Measurements from ENCODE around the gene HLCS.
"Not testable (repeated sequence)": the region's sequence is repeated elsewhere in the genome, so short reads cannot be mapped to it uniquely, and the experiment has no call there.

HLCS gene

DNA sequence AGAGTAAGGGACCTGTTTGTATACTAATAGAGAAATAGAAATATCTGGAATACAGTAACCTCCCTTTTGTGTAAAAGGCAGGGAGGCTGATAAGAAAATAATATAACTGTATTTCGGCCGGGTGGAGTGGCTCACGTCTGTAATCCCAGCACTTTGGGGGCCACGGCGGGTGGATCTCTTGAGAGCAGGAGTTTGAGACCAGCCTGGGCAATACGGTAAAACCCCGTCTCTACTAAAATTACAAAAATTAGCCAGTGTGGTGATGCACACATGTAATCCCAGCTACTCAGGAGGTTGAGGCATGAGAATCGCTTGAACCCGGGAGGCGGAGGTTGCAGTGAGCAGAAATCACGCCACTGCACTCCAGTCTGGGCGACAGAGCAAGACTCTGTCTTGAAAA is 28.8 kb upstream of the HLCS start:
- H3K27me3 ChIP-seq (ENCODE audit: control insufficient read depth in 1 of 2, insufficient read depth in 2 of 2, low read length in 2 of 2); H3K27ac ChIP-seq (ENCODE audit: low read depth, low read length); H3K9ac ChIP-seq (ENCODE audit: low read length); H3K36me3 ChIP-seq (ENCODE audit: insufficient read depth, low read length); H3K4me1 ChIP-seq (ENCODE audit: insufficient read depth, low read length); H3K4me3 ChIP-seq (ENCODE audit: low read depth in 1 of 2, low read length in 2 of 2); H3K9me3 ChIP-seq (ENCODE audit: low read length): not testable (repeated sequence)

DNA sequence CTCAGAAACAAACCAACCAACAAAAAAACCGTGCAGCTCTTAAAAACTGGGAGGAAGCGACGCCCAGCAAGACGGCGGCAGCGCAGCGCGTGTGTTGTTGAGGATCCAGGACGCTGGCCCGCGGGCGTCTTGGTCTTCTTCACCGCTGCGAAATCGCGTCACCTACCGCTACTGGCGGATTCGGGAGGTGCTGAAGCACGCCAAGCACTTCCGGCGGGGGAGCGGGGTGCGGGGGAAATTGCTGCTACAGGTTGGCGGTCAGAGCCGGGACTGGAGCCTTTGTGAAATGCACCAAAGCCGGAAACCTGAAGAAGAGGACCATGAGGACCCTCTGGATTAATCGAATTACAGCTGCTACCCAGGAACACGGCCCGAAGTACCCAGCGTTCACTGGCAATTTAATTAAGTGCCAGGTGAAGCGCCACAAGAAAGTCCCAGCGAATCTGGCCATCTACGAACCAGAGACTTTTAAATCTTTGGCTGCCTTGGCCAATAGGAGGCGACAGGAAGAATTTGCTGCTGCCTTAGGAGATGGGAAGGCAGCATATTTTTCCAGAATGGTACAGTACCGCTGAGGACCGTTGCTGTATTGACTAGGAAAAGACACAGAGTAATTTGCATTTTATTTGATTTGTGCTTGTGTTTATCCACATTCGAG is 28.2 kb upstream of the HLCS start:
- Histone ChIP-seq H3K4me3 (ENCODE audit: low read depth in 1 of 2, low read length in 2 of 2) (no peak overlapping the region), H3K36me3 (ENCODE audit: insufficient read depth, low read length) (no peaks in the 10 kb centered on the region), H3K9me3 (ENCODE audit: low read length) (no peaks in the 10 kb centered on the region), H3K9ac (ENCODE audit: low read length) (no peak overlapping the region), H3K27me3 (ENCODE audit: control insufficient read depth in 1 of 2, insufficient read depth in 2 of 2, low read length in 2 of 2) (peaks cover 0 to 4% of the 10 kb centered on the region in 2 donors), H3K27ac (ENCODE audit: low read depth, low read length) (no peak overlapping the region), H3K4me1 (ENCODE audit: insufficient read depth, low read length) (no peaks in the 10 kb centered on the region)

DNA sequence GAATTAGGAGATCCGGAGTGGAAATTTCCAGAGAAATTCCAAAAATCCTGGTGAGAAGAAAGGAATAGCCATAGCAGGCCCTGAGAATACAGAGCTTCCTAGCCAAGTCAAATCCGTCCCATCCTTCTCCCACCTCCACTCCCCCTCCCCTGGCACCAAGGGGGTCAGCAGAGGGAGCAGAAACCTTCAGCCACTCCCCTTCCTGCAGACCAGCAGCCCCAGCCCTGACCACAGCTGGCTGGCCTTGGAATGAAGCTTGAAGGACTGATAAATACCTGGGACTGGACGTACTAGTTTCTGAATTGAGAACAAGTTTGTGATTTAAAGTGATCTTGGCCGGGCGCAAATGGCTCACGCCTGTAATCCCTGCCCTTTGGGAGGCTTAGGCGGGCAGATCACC is 26.2 kb upstream of the HLCS start:
- H3K4me1 ChIP-seq (ENCODE audit: insufficient read depth, low read length), result no peaks in the 10 kb centered on the region
- H3K27me3 ChIP-seq (ENCODE audit: control insufficient read depth in 1 of 2, insufficient read depth in 2 of 2, low read length in 2 of 2), result peaks cover 0 to 4% of the 10 kb centered on the region in 2 donors
- no peaks in the 10 kb centered on the region for H3K36me3 ChIP-seq (ENCODE audit: insufficient read depth, low read length)
- H3K9me3 ChIP-seq (ENCODE audit: low read length), result no peaks in the 10 kb centered on the region
- H3K27ac ChIP-seq (ENCODE audit: low read depth, low read length), result no peak overlapping the region
- no peak overlapping the region for H3K4me3 ChIP-seq (ENCODE audit: low read depth in 1 of 2, low read length in 2 of 2)
- no peak overlapping the region for H3K9ac ChIP-seq (ENCODE audit: low read length)

DNA sequence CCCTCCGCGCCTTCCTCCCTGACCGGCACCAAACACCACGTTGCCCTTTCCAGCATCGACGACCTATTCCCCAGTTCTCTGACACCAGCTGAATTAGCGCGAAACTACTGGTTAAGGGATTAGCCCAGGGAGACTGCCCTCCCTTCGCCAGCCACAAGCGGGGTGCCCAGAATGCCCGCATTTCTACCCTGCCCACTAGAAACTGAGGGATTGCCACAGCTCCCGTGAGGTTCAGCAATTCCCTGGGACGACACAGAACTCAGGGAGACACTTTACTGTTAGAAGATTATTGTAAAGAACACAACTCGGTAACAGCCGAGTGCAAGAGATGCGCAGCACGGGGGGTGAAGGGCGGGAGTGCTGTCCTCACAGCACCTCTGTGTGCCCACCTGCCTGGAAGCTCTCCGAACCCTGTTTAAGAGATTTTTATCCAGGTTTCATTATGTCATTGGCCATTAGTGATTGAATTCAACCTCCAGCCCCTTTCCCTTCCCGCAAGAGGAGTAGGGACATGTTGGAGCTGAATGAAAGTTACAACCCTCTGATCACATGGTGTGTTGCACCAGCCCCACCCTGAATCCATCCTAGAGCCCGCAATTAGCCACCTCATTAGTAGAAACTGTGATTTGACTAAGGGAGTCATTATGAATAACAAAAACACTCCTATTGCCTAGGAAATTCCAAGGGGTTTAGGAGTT is 24.2 kb upstream of the HLCS start:
- Histone ChIP-seq H3K9me3 (ENCODE audit: low read length) (no peaks in the 10 kb centered on the region), H3K9ac (ENCODE audit: low read length) (peak overlapping the region; percentile 44), H3K27ac (ENCODE audit: low read depth, low read length) (peak overlapping the region; percentile 81), H3K27me3 (ENCODE audit: control insufficient read depth in 1 of 2, insufficient read depth in 2 of 2, low read length in 2 of 2) (peaks cover 0 to 4% of the 10 kb centered on the region in 2 donors), H3K4me1 (ENCODE audit: insufficient read depth, low read length) (no peaks in the 10 kb centered on the region), H3K36me3 (ENCODE audit: insufficient read depth, low read length) (no peaks in the 10 kb centered on the region), H3K4me3 (ENCODE audit: low read depth in 1 of 2, low read length in 2 of 2) (peak overlapping the region; percentile 45 to 56)

DNA sequence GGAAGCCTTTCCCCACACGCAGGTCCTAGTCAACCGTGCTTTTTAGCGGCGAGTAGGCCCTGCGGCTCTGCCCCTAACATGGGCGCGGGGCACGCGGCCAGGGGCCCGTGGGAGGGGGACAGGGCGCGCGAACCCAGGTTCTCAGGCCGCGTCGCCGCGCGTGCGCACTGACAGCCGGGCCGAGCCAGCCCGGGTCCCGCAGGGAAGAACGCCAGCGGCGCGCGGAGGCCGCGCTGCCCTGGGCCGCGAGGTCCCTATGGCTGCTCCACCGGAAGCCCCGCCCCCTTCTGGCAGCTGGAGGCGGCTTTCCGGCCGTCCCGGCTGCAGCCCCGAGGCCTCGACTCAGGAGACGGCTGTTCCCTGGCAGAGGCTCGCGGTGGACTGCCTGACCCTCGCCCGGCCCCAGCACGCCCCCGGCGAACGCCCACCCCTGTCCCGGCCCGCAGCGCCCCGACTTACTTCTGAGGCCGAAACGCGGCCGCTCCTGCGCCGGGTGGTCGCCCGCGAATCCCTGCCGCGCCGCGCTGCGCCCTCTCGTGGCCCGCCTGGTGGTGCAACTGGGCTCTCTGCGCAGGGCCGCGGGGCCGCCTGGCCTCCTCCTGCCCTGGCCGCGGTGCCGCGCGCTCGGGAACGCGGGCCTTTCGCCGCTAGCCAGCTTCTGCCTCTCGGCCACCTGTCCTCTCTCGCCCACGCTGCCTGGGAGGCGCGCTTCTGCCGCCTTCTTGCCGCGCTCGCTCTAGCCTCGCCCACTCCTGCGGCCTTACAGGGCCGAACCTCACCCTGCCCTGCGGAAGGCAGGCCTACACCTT is 23.4 kb upstream of the HLCS start:
- Histone ChIP-seq H3K27ac (ENCODE audit: low read depth, low read length) (peak overlapping the region; percentile 81), H3K4me1 (ENCODE audit: insufficient read depth, low read length) (no peaks in the 10 kb centered on the region)

DNA sequence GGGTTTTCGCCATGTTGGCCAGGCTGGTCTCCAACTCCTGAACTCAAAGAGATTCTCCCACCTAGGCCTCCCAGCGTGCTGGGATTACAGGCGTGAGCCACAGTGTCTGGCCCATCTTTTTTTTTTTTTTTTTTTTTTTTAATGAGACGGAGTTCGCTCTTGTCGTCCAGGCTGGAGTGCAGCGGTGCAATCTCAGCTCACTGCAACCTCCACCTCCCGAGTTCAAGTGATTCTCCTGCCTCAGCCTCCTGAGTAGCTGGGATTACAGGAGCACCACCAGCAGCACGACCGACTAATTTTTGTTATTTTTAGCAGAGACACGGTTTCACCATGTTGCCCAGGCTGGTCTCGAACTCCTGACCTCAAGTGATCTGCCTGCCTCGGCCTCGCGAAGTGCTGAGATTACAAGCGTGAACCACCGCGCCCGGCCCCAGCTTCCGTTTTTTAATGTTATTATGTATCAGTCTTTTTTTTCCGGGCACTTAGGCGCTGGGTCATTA is 22.8 kb upstream of the HLCS start:
- H3K4me1 ChIP-seq (ENCODE audit: insufficient read depth, low read length); H3K27me3 ChIP-seq (ENCODE audit: control insufficient read depth in 1 of 2, insufficient read depth in 2 of 2, low read length in 2 of 2); H3K36me3 ChIP-seq (ENCODE audit: insufficient read depth, low read length); H3K9me3 ChIP-seq (ENCODE audit: low read length); H3K9ac ChIP-seq (ENCODE audit: low read length): not testable (repeated sequence)
- peak overlapping the region; percentile 73 for H3K27ac ChIP-seq (ENCODE audit: low read depth, low read length)
- peak overlapping the region; percentile 45 to 56 for H3K4me3 ChIP-seq (ENCODE audit: low read depth in 1 of 2, low read length in 2 of 2)

More for the DNA sequence above, 23.4 kb upstream of the HLCS start:
- Histone ChIP-seq H3K4me3 (ENCODE audit: low read depth in 1 of 2, low read length in 2 of 2) (peak overlapping the region; percentile 45 to 56), H3K27me3 (ENCODE audit: control insufficient read depth in 1 of 2, insufficient read depth in 2 of 2, low read length in 2 of 2) (peaks cover 0 to 4% of the 10 kb centered on the region in 2 donors), H3K36me3 (ENCODE audit: insufficient read depth, low read length) (no peaks in the 10 kb centered on the region), H3K9ac (ENCODE audit: low read length) (peak overlapping the region; percentile 44), H3K9me3 (ENCODE audit: low read length) (no peaks in the 10 kb centered on the region)

DNA sequence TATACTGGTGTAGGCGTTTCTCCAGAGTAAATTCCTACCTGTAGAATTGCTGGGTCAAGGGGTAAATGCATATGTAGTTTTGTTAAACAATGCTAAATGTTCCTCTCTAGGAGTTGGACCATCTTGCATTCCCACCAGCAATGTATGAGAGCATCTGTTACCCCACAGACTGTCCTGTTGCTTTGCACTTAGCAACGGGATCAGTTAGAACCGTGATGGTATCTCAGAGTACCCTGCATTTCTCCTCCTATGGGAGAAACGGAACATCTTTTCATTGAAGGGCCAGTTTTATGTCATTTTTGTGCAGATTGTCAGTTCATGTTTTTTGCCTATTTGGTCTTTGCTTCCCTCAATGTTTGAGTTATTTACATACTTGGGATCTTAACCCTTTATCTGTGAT is 22.1 kb upstream of the HLCS start:
- Histone ChIP-seq H3K27me3 (ENCODE audit: control insufficient read depth in 1 of 2, insufficient read depth in 2 of 2, low read length in 2 of 2) (no peaks in the 10 kb centered on the region), H3K36me3 (ENCODE audit: insufficient read depth, low read length) (no peaks in the 10 kb centered on the region), H3K4me1 (ENCODE audit: insufficient read depth, low read length) (no peaks in the 10 kb centered on the region), H3K9ac (ENCODE audit: low read length) (no peak overlapping the region), H3K27ac (ENCODE audit: low read depth, low read length) (no peak overlapping the region), H3K4me3 (ENCODE audit: low read depth in 1 of 2, low read length in 2 of 2) (no peak overlapping the region), H3K9me3 (ENCODE audit: low read length) (no peaks in the 10 kb centered on the region)

DNA sequence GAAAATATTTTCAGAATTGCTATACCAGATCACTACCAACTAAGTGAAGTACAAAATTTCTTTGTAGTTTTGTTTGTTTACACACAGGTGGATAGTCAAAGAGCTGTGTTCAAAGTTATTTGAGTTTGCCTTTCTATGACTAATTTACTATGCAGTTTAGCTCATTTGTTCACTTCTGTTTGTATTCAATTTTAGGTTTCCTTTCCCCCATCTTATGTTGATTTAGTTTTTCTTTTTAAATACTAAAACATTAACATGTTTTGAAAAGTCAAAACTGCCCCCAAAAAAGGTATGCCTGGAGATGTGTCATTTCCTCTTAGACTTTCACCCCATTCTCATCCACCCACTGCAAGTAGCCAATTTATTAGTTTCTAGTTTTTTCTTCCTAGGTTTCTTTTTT is 21.4 kb upstream of the HLCS start:
- Histone ChIP-seq H3K4me3 (ENCODE audit: low read depth in 1 of 2, low read length in 2 of 2) (no peak overlapping the region), H3K27ac (ENCODE audit: low read depth, low read length) (no peak overlapping the region), H3K4me1 (ENCODE audit: insufficient read depth, low read length) (no peaks in the 10 kb centered on the region), H3K27me3 (ENCODE audit: control insufficient read depth in 1 of 2, insufficient read depth in 2 of 2, low read length in 2 of 2) (no peaks in the 10 kb centered on the region), H3K9ac (ENCODE audit: low read length) (no peak overlapping the region), H3K9me3 (ENCODE audit: low read length) (no peaks in the 10 kb centered on the region), H3K36me3 (ENCODE audit: insufficient read depth, low read length) (no peaks in the 10 kb centered on the region)

DNA sequence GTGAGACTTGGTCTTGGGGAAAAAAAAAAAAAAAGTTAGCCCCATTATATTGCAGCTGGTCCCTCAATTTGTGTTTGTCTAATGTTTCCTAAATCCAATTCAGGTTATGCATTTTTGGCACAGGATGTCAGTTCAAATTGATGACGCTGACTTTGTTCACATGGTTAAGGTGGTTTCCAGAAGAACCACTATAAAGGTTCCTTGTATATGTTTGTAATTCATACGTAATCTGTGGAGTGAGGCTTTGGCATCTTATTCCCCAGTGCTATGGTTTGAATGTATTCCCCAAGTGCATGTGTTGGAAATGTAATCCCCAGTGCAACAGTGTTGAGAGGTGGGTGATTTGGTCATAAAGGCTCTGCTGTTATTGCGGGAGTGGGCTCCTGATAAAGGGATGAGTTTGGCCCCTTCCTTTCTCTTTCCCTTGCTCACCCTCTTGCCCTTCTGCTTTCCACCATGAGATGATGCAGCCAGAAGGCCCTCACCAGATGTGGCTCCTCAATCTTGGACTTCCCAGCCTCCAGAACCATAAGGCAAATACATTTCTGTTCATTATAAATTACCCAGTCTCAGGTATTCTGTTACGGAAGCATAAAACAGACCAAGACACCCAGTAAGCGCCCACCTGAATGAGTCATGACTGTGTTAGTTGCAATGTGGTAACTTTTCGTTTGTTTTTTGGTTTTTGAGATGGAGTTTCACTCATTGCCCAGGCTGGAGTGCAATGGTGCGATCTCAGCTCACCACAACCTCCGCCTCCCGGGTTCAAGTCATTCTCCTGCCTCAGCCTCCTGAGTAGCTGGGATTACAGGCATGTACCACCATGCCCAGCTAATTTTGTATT is 19.5 kb upstream of the HLCS start:
- Histone ChIP-seq H3K9ac (ENCODE audit: low read length) (no peak overlapping the region), H3K36me3 (ENCODE audit: insufficient read depth, low read length) (no peaks in the 10 kb centered on the region), H3K9me3 (ENCODE audit: low read length) (no peaks in the 10 kb centered on the region), H3K27me3 (ENCODE audit: control insufficient read depth in 1 of 2, insufficient read depth in 2 of 2, low read length in 2 of 2) (no peaks in the 10 kb centered on the region), H3K4me3 (ENCODE audit: low read depth in 1 of 2, low read length in 2 of 2) (no peak overlapping the region), H3K27ac (ENCODE audit: low read depth, low read length) (no peak overlapping the region), H3K4me1 (ENCODE audit: insufficient read depth, low read length) (no peaks in the 10 kb centered on the region)

DNA sequence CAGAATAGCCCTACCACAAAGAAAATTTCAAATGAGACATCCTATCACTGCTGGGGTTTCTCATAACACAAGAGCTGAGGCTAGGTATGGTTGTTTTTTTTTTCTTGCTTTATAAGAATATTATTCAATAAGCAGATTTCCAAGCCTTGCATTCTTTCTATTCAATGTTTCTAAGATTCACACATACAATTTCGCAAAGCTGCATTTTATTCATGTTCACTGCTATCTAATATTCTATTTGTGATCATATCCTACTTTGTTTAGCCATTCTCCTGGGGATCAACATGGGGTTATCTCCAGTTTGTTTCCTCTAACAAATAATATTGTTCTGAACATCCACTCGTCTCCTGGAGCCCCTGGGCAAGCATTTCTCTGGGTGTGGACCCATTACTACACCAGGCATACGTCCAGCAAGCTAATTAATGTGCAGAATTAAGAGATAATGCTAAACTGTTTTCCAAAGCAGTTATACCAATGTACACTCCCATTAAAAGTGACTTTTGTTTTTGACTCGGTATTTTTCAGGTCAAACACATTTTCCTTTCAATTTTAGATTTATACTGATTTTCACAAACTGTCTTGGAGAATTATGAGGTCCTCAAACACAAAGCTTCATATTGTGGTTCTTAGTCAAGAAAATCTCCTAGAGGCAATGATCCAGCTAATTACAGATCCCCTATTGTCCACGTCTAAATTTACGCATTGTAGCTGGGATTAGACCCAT is 15.7 kb upstream of the HLCS start:
- Histone ChIP-seq H3K4me3 (ENCODE audit: low read depth in 1 of 2, low read length in 2 of 2) (no peak overlapping the region), H3K27ac (ENCODE audit: low read depth, low read length) (no peak overlapping the region), H3K4me1 (ENCODE audit: insufficient read depth, low read length) (peaks cover 6% of the 10 kb centered on the region), H3K9ac (ENCODE audit: low read length) (no peak overlapping the region), H3K9me3 (ENCODE audit: low read length) (no peaks in the 10 kb centered on the region), H3K36me3 (ENCODE audit: insufficient read depth, low read length) (no peaks in the 10 kb centered on the region), H3K27me3 (ENCODE audit: control insufficient read depth in 1 of 2, insufficient read depth in 2 of 2, low read length in 2 of 2) (no peaks in the 10 kb centered on the region)
